GM18951 (cell line): ENCODE results near the gene AMBP.

Experiments used
- POLR2A ChIP-seq: IDR thresholded peaks from 4 replicates; pipeline ENCODE4 v1.6.1; 2011; ENCODE audit warnings: mild to moderate bottlenecking; ENCODE audit not compliant: insufficient read length, insufficient read depth; ENCODE audit errors: extremely low read depth
- in situ Hi-C: fragments of 300-500 bp; cut with MboI; formaldehyde crosslinking; loops from one replicate; pipeline ENCODE4 v1.12.0; 2022; ENCODE audit warnings: low sequenced_read_pairs, mixed read lengths, inconsistent platforms; ENCODE audit not compliant: unreplicated experiment

The AMBP gene

DNA sequence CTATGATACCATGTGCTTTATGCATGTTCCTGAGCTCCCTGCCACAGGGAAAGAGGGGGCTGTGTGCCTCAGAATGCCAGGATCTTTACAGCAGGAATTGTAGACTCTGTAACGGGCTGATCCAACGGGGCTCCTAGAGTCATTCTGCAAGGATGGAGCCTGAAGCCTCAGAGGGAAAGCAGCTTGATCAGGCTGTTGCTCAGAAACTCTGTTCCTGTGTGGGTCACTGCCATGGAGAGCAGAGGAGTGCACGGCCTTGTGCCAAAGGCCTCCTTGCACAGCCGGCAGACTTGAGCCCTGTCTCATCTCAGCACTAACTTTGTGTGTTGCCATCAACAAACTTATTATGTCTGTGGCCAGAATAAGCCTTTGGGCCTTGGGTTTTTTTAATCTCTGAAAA lies 51.8 kb downstream of the AMBP start:
- TF ChIP-seq POLR2A, result no peak
- in situ Hi-C loops, result no loop called here

- in situ Hi-C loops, result no loop called here
Measured at GRCh38 chr9:114025760-114026159, 52.3 kb downstream of the AMBP start.

GRCh38 chr9:114025196-114025753 lies 52.8 kb downstream of the AMBP start:
- TF ChIP-seq POLR2A, result no peak
- in situ Hi-C loops, result no loop called here

More at GRCh38 chr9:114025760-114026159, 52.3 kb downstream of the AMBP start:
- TF ChIP-seq POLR2A, result no peak

DNA sequence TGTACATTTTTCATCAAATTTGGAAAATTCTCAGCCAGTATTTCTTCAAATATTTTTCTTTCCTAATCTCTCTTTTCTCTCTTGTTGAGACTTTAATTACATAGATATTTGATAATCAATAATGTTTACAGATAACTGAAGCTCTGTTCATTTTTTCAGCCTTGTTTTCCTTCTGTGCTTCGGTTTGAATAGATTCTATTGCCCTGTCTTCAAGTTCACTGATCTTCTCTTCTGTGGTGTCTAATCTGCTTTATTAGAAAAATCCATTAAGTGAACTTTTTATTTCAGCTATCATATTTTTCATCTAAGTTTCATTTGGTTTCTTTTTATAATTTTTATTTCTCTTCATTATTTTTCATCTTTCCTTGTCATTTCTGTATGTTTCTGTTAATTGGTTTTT lies 54.1 kb downstream of the AMBP start:
- in situ Hi-C loops, result no loop called here
- no peak for TF ChIP-seq POLR2A

- TF ChIP-seq POLR2A, result no peak
- in situ Hi-C loops, result no loop called here
Measured at GRCh38 chr9:114021578-114021977, 56.5 kb downstream of the AMBP start.

DNA sequence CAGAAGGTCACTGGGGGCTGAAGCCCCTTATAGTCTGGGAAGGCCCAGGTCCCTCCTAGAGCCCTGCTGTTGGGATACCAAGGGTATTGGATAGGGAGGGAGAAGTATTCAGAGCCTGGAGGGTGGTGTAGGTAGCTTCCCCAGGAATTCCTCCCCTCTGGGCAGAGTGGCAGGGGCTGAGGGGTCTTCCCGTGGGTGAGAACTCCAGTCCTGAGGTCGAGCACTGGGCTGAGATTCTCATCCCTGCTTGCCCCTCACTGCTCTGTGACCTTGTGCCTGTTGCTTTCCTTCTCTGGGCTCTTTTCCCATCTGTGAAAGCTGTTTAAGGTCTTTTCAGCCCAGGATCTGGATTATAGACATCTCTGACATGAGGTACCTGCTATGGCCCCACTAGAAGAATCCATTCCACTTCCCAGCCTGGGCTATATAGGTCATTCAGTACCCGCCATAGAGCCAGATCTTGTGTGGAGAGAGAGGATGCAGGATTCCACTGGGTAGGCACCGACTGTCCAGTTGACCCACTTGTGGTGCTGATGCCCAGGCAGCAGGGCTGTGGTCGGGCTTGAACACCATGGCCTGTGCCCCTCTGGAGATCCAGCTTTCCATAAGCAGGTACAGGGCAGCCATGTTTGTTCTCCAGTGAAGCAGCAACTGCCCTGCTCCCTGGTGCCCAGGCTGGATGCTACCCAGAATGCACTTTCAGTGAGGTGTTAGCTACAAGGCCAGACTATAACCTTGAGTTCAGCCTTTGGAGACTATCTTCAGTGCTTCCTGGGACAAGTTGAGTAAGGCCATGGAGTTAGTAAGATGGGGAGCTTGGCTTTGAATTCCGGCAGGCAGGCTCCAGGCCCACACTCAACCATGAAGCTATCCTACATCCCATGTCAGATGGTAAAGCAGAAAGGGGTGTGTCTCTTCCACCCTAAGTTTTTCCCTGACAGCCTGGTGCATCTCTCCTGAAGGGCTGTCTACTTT lies 60.1 kb downstream of the AMBP start:
- TF ChIP-seq POLR2A, result no peak
- in situ Hi-C loops, result no loop called here

DNA sequence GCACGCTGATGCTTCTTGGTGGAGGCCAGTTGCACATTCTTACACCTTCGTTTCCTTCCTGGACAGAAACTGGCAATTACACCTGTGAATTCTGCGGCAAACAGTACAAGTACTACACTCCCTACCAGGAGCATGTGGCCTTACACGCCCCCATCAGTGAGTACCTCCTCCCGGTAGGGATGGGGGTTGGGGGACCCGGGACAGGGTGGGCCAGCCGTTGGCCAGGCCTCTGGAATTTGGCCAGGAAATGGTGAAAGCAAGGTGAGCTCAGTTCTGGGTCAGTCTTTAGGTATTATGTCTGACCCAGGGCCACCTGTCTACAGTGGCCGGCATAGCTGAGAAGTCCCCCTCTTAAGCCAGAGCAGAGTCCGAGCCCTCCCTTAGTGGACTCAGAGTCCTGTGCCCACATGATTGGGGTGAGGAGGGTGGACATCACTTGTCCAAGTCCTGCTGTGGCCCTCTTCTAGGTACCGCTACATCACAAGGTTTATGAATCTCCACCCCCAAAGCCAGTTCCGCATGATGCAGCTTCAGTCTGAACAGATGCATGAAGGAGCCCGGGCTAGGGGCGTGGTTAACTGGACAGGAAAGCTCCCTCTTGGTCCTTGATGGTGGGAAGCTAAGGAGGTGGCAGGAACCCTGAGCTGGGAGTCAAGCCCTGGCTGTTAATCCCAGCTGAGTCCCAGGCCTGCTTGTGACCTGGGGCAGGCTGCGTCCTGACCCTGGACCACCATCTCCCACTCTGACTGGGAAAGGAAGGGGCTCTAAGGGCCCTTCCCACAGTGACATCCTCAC lies 61.3 kb downstream of the AMBP start:
- no peak for TF ChIP-seq POLR2A
- in situ Hi-C loops, result no loop called here

DNA sequence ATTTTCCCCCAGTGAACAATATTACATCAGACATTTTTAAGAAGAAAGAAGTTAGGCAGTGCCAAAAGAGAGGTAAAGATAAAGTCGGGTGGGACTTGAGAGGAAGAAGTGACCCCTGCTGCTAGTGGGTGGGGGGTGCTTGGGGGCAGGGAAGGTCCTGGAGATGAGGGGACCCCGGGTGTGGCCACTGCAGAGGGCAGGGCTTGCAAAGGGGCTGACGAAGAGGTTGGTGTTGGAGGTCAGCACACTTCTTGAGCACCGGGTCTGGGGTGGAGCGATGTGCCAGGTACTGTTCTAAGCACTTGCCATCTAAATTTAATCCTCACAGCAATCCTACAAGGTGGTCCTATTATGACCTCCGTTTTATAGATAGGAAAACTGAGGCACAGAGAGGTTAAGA lies 62.0 kb downstream of the AMBP start:
- in situ Hi-C loops, result no loop called here

DNA sequence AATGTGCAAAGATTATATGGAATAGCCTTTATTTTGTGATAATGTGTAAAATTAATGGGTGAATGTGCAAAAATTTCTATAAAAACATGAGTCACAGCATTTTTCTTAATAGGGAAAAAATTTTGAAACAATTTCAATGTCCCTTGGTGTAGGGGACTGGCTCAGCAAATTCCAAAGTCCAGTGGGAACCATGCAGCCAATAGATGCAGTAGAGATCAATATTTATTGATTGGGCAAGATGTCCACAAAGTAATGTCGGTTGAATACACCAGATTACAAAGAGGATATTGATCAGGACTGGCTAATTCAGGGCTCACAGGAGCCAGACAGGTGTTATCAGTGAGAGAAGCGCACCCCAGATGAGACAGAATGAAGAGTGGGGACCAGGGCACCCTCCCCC lies 62.5 kb downstream of the AMBP start:
- TF ChIP-seq POLR2A, result no peak

More for the DNA sequence above, 62.0 kb downstream of the AMBP start:
- TF ChIP-seq POLR2A, result no peak

DNA sequence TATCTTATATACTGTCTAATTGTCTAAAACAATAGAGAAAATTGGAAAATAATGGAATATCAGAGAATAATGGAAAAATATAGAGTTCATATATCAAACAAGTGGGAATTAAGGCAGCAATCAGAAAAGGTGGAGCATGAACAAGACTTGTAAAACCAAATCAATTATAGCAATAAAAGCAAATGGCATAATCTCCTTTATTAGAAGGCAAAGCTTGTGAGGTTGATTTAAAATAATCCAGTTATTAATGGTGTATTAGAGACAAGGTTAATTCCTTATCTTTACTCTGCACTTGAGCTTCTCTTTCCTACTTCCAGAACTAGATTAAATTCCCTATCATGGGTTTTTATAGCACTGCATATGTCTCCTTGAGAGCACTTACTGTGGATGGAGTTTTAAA lies 64.1 kb downstream of the AMBP start:
- no peak for TF ChIP-seq POLR2A
- in situ Hi-C loops, result no loop called here

More for the DNA sequence above, 62.5 kb downstream of the AMBP start:
- in situ Hi-C loops, result no loop called here

DNA sequence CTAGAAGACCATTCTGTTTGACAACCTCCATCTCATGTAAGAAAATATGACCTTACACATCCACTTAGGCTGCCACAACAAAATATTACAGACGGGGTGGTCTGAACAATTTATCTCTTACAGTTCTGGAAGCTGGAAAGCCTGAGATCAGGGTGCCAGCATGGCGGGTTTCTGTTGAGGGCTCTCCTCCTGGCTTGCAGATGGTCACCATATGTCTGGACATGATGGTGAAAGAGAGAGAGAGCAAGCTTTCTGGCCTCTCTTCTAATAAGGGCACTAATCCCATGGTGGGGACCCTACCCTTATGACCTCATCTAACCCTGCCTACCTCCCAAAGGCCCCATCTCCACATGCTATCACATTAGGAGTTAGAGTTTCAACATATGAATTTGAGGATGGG lies 66.0 kb downstream of the AMBP start:
- no peak for TF ChIP-seq POLR2A
- in situ Hi-C loops, result no loop called here

GRCh38 chr9:114011313-114011712 lies 66.8 kb downstream of the AMBP start:
- no peak for TF ChIP-seq POLR2A
- in situ Hi-C loops, result no loop called here
